HEK293T (cell line): Measurements from ENCODE around the gene C20orf144.

Experiments used
- BHLHE40 ChIP-seq: fragments of 450-650 bp; IDR thresholded peaks from 2 replicates; pipeline ENCODE4 v1.6.1; 2016; ENCODE audit warnings: mild to moderate bottlenecking, moderate library complexity, borderline replicate concordance
- FOXM1 ChIP-seq: fragments of 450-650 bp; IDR thresholded peaks from 2 replicates; pipeline ENCODE4 v1.6.1; 2017; ENCODE audit warnings: mild to moderate bottlenecking, borderline replicate concordance
- LEF1 ChIP-seq: fragments of 450-650 bp; IDR thresholded peaks from 2 replicates; pipeline ENCODE4 v1.6.1; 2017; ENCODE audit warnings: mild to moderate bottlenecking, borderline replicate concordance
- PKNOX1 ChIP-seq: fragments of 450-650 bp; IDR thresholded peaks from 2 replicates; pipeline ENCODE4 v1.6.1; 2016
- SP1 ChIP-seq: fragments of 450-650 bp; IDR thresholded peaks from 2 replicates; pipeline ENCODE4 v1.6.1; 2017
- SUZ12 ChIP-seq: fragments of 450-650 bp; IDR thresholded peaks from 2 replicates; pipeline ENCODE4 v1.6.1; 2016; ENCODE audit warnings: mild to moderate bottlenecking
- TARDBP ChIP-seq: fragments of 450-650 bp; IDR thresholded peaks from 2 replicates; pipeline ENCODE4 v1.6.1; 2016
- ZNF384 ChIP-seq: fragments of 450-650 bp; IDR thresholded peaks from 2 replicates; pipeline ENCODE4 v1.6.1; 2016

GRCh38 chr20:33622705-33623365, 39.3 kb upstream of the C20orf144 start:
- TF ChIP-seq TARDBP (no peak), PKNOX1 (no peak), LEF1 (no peak), FOXM1 (no peak), SUZ12 (no peak), ZNF384 (no peak), SP1 (no peak), BHLHE40 (no peak)
